ENCODE data around the gene HPGD.

DNA sequence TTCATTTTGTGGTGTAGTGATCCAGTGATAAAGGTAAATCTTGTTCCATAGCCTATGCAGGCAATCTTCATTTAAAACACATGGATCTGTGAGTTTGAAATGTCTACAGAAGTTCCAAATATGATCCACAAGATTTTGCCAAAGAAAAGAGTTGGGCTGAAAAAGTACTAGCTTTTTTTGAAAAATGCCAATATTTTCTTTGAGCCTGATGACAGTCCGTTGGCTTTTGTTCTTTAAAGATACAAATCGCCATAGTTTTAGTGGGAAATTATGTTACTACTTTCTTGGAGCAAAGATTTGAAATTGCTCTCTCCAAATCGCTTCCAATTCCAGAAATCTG lies 71.5 kb downstream of the HPGD start:
- TF ChIP-seq EZH2 (IDR thresholded peaks at IDR 0.05) (no peak), TCF7L2 (IDR thresholded peaks at IDR 0.05; ENCODE audit: borderline replicate concordance, extremely low read depth, insufficient read depth, insufficient read length) (no peak), POLR2AphosphoS5 (IDR thresholded peaks at IDR 0.05; ENCODE audit: low read depth, low read length) (no peak), CBX3 (IDR thresholded peaks at IDR 0.05; ENCODE audit: low read depth) (no peak), POLR2A (IDR thresholded peaks at IDR 0.05; ENCODE audit: borderline replicate concordance, extremely low read depth, insufficient read depth, insufficient read length) (no peak), CEBPB (IDR thresholded peaks at IDR 0.05; ENCODE audit: low read depth) (no peak), YY1 (IDR thresholded peaks at IDR 0.05; ENCODE audit: extremely low read depth, insufficient replicate concordance, low read depth, low read length) (no peak)
- TF ChIP-seq, protein P1, sequence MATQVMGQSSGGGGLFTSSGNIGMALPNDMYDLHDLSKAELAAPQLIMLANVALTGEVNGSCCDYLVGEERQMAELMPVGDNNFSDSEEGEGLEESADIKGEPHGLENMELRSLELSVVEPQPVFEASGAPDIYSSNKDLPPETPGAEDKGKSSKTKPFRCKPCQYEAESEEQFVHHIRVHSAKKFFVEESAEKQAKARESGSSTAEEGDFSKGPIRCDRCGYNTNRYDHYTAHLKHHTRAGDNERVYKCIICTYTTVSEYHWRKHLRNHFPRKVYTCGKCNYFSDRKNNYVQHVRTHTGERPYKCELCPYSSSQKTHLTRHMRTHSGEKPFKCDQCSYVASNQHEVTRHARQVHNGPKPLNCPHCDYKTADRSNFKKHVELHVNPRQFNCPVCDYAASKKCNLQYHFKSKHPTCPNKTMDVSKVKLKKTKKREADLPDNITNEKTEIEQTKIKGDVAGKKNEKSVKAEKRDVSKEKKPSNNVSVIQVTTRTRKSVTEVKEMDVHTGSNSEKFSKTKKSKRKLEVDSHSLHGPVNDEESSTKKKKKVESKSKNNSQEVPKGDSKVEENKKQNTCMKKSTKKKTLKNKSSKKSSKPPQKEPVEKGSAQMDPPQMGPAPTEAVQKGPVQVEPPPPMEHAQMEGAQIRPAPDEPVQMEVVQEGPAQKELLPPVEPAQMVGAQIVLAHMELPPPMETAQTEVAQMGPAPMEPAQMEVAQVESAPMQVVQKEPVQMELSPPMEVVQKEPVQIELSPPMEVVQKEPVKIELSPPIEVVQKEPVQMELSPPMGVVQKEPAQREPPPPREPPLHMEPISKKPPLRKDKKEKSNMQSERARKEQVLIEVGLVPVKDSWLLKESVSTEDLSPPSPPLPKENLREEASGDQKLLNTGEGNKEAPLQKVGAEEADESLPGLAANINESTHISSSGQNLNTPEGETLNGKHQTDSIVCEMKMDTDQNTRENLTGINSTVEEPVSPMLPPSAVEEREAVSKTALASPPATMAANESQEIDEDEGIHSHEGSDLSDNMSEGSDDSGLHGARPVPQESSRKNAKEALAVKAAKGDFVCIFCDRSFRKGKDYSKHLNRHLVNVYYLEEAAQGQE (IDR thresholded peaks at IDR 0.05; ENCODE audit: low read depth) = no peak
- TF ChIP-seq, protein P2, sequence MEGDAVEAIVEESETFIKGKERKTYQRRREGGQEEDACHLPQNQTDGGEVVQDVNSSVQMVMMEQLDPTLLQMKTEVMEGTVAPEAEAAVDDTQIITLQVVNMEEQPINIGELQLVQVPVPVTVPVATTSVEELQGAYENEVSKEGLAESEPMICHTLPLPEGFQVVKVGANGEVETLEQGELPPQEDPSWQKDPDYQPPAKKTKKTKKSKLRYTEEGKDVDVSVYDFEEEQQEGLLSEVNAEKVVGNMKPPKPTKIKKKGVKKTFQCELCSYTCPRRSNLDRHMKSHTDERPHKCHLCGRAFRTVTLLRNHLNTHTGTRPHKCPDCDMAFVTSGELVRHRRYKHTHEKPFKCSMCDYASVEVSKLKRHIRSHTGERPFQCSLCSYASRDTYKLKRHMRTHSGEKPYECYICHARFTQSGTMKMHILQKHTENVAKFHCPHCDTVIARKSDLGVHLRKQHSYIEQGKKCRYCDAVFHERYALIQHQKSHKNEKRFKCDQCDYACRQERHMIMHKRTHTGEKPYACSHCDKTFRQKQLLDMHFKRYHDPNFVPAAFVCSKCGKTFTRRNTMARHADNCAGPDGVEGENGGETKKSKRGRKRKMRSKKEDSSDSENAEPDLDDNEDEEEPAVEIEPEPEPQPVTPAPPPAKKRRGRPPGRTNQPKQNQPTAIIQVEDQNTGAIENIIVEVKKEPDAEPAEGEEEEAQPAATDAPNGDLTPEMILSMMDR (IDR thresholded peaks at IDR 0.05 in 2 of 3, conservative IDR thresholded peaks at IDR 0.05 in 1 of 3; ENCODE audit: borderline replicate concordance in 1 of 3, insufficient read depth in 1 of 3, low read depth in 2 of 3, low read length in 2 of 3) = no peak
- TF ChIP-seq, protein P3, sequence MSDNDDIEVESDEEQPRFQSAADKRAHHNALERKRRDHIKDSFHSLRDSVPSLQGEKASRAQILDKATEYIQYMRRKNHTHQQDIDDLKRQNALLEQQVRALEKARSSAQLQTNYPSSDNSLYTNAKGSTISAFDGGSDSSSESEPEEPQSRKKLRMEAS (IDR thresholded peaks at IDR 0.05) = no peak
- TF ChIP-seq, protein P4, sequence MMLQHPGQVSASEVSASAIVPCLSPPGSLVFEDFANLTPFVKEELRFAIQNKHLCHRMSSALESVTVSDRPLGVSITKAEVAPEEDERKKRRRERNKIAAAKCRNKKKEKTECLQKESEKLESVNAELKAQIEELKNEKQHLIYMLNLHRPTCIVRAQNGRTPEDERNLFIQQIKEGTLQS (IDR thresholded peaks at IDR 0.05) = no peak

All from HCT116 (cell line).